Measurements from ENCODE around the gene HLX.

GRCh38 chr1:220892997-220893700 lies 13.9 kb downstream of the HLX start:
- TF ChIP-seq POLR2A (IDR thresholded peaks at IDR 0.05; ENCODE audit: extremely low read depth, insufficient read length): no peak
- TF ChIP-seq CTCF (IDR thresholded peaks at IDR 0.05; ENCODE audit: low read depth, low read length): no peak
- no peak for TF ChIP-seq MYC (IDR thresholded peaks at IDR 0.05; ENCODE audit: low read depth, low read length)

Measured in NB4 (cell line).